Mucosa of stomach (tissue), 1 donor: ENCODE data around the gene MDN1.
"Not testable (repeated sequence)": the region's sequence is repeated elsewhere in the genome, so short reads cannot be mapped to it uniquely, and the experiment has no call there.

Experiments used
- H3K27me3 ChIP-seq: one replicate; pipeline ENCODE4 v1.7.0; 2013; ENCODE audit warnings: mild to moderate bottlenecking, low read length; ENCODE audit not compliant: control insufficient read depth, insufficient read depth
- H3K36me3 ChIP-seq: one replicate; pipeline ENCODE4 v1.7.0; 2013; ENCODE audit warnings: low read length; ENCODE audit not compliant: control insufficient read depth, insufficient read depth
- H3K4me1 ChIP-seq: one replicate; pipeline ENCODE4 v1.7.0; 2013; ENCODE audit warnings: mild to moderate bottlenecking, low read length; ENCODE audit not compliant: control insufficient read depth, insufficient read depth
- H3K4me3 ChIP-seq: one replicate; pipeline ENCODE4 v1.7.0; 2013; ENCODE audit warnings: low read length
- H3K9ac ChIP-seq: one replicate; pipeline ENCODE4 v1.7.0; 2013; ENCODE audit warnings: mild to moderate bottlenecking, low read length, moderate library complexity
- H3K9me3 ChIP-seq: one replicate; pipeline ENCODE4 v1.7.0; 2013; ENCODE audit warnings: mild to moderate bottlenecking, low read length, moderate library complexity; ENCODE audit not compliant: control insufficient read depth
- donor health status: Pancreatic carcinoma.

Gene MDN1

DNA sequence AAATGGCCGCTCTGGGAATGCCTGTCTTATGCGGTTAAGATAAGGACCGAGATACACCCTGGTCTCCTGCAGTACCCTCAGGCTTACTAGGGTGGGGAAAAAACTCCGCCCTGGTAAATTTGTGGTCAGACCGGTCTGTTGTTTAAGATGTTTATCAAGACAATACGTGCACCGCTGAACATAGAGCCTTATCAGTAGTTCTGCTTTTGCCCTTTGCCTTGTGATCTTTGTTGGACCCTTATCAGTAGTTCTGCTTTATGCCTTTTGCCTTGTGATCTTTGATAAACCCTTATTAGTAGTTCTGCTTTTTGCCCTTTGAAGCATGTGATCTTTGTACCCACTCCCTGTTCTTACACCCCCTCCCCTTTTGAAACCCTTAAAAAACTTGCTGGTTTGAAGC is 36.3 kb downstream of the MDN1 start:
- not testable (repeated sequence) for H3K9me3 ChIP-seq, H3K4me1 ChIP-seq, H3K4me3 ChIP-seq, H3K9ac ChIP-seq, H3K36me3 ChIP-seq, H3K27me3 ChIP-seq

GRCh38 chr6:89782222-89782621 is 37.4 kb downstream of the MDN1 start:
- Histone ChIP-seq H3K36me3 (no peaks in the 10 kb centered on the region), H3K4me1 (no peaks in the 10 kb centered on the region), H3K9me3 (no peaks in the 10 kb centered on the region), H3K4me3 (no peak overlapping the region), H3K9ac (no peak overlapping the region), H3K27me3 (no peaks in the 10 kb centered on the region)

GRCh38 chr6:89781070-89782034 is 38.2 kb downstream of the MDN1 start:
- Histone ChIP-seq H3K4me3 (no peak overlapping the region), H3K4me1 (no peaks in the 10 kb centered on the region), H3K27me3 (no peaks in the 10 kb centered on the region), H3K36me3 (no peaks in the 10 kb centered on the region), H3K9ac (no peak overlapping the region), H3K9me3 (no peaks in the 10 kb centered on the region)

- Histone ChIP-seq H3K4me1 (no peaks in the 10 kb centered on the region), H3K4me3 (no peak overlapping the region), H3K9me3 (no peaks in the 10 kb centered on the region), H3K36me3 (no peaks in the 10 kb centered on the region), H3K9ac (no peak overlapping the region), H3K27me3 (no peaks in the 10 kb centered on the region)
These were observed 42.1 kb downstream of the MDN1 start for GRCh38 chr6:89777455-89777854.

DNA sequence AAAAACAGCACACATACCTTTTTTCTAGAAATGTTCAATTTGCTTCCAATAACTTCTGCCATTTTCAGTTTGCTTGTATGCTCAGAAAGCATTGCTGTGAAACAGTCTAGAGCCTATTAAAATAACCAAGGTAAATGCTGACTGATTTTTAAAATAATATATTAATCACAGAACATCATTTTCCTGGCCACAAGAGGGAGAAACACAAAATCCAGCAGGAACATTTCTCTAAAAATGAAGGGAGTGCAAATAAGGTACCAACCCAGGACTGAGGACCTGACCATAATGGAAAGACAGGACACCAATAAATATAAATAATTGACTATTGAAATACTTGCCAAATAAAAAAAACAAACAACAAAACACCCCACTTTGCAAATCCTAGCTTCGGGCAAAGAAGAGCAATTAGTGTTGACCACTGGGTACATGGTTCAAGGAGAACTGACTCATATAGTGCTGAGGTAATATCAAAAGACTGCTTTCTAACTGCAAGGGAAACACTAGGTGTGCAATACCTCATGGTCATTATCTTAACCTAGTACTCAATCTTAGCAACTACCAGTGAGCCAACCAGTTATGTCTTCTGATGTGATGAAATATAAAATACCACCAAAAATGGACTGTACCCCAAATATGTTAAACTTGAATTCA is 42.9 kb downstream of the MDN1 start:
- Histone ChIP-seq H3K36me3 (no peaks in the 10 kb centered on the region), H3K4me3 (no peak overlapping the region), H3K9me3 (no peaks in the 10 kb centered on the region), H3K27me3 (no peaks in the 10 kb centered on the region), H3K9ac (no peak overlapping the region), H3K4me1 (no peaks in the 10 kb centered on the region)

DNA sequence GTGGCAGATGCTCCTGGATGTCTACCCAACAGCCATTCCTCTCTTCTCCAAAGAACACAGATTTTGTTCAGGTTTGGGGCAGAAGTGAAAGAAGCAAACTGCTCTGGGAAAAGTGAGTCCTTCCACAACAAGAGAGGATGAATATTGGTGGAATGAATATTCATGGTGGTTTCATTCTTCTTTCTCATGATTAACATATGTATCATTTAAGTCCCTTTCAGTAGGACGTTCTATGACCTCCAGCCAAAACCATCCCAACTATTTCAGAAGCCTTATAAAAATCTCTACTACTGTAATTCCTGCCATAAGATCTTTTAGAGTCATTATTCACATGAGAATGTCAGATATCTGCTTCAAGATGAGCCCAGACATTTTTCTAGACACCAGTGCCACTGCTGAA is 44.4 kb downstream of the MDN1 start:
- Histone ChIP-seq H3K9ac (no peak overlapping the region), H3K4me1 (no peaks in the 10 kb centered on the region), H3K36me3 (no peaks in the 10 kb centered on the region), H3K4me3 (no peak overlapping the region), H3K27me3 (no peaks in the 10 kb centered on the region), H3K9me3 (no peaks in the 10 kb centered on the region)

- H3K4me3 ChIP-seq: no peak overlapping the region
These were observed 50.0 kb downstream of the MDN1 start for GRCh38 chr6:89769572-89769971.

DNA sequence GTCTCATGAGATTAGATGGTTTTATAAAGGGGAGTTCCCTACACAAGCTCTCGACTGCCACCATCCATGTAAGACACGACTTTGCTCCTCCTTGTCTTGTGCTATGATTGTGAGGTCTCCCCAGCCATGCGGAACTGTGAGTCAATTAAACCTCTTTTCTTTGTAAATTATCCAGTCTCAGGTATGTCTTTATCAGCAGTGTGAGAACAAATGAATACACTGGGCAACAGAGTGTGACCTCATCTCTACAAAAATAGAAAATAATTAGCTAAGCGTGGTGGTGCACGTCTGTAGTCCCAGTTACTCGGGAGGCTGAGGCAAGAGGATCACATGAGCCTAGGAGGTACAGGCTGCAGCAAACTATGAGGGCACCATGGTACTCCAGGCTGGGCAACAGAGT is 51.3 kb downstream of the MDN1 start:
- Histone ChIP-seq H3K4me3 (no peak overlapping the region), H3K27me3 (no peaks in the 10 kb centered on the region), H3K4me1 (no peaks in the 10 kb centered on the region), H3K9me3 (no peaks in the 10 kb centered on the region), H3K36me3 (no peaks in the 10 kb centered on the region), H3K9ac (no peak overlapping the region)

More at GRCh38 chr6:89769572-89769971, 50.0 kb downstream of the MDN1 start:
- Histone ChIP-seq H3K4me1 (no peaks in the 10 kb centered on the region), H3K9ac (no peak overlapping the region), H3K9me3 (no peaks in the 10 kb centered on the region), H3K36me3 (no peaks in the 10 kb centered on the region), H3K27me3 (no peaks in the 10 kb centered on the region)

DNA sequence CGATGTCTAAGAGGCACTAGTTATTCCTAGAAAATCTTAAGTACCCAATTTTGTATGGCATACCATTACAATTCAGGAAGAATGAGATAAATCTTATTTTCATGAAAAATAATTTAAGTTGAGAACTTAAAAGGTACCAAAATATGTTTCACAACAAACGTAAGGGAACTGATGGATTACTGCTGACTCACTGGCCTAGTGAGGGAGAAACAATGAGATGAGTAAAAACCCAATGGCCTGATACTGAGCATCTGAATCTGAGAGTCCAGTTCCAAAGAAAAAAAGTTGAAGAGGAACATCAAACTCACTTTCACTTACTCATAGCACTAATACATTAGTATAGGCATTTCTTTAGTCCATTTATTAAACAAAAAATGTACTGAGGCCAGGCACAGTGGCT is 56.0 kb downstream of the MDN1 start:
- Histone ChIP-seq H3K9ac (no peak overlapping the region), H3K4me1 (no peaks in the 10 kb centered on the region), H3K36me3 (no peaks in the 10 kb centered on the region), H3K27me3 (no peaks in the 10 kb centered on the region), H3K4me3 (no peak overlapping the region), H3K9me3 (no peaks in the 10 kb centered on the region)

DNA sequence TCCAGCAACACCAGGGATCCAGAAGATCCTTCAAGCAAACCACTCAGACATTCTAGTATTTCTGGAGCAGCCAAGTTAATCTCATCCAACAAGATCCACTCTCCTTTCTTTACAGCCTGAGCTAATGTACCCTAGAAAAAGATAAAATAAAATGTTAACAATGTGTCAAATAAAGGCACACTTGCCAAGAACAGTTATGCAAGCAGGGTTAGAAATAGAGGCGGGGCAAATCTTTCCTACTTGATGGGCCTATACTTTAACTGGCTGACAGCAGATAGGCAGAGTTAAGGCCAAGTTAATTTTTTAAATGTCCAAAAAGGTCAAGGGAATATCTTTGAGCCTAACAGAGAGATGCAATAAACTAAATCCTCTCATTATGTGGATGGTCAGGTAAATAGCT is 60.8 kb downstream of the MDN1 start:
- no peak overlapping the region for H3K4me3 ChIP-seq
- H3K36me3 ChIP-seq: no peaks in the 10 kb centered on the region
- no peaks in the 10 kb centered on the region for H3K9me3 ChIP-seq

GRCh38 chr6:89750338-89750737 is 69.3 kb downstream of the MDN1 start:
- Histone ChIP-seq H3K9me3 (no peaks in the 10 kb centered on the region), H3K4me1 (no peaks in the 10 kb centered on the region), H3K9ac (no peak overlapping the region), H3K27me3 (no peaks in the 10 kb centered on the region), H3K4me3 (no peak overlapping the region), H3K36me3 (peaks cover 5% of the 10 kb centered on the region)

More for the DNA sequence above, 60.8 kb downstream of the MDN1 start:
- Histone ChIP-seq H3K4me1 (no peaks in the 10 kb centered on the region), H3K9ac (no peak overlapping the region), H3K27me3 (no peaks in the 10 kb centered on the region)

GRCh38 chr6:89749918-89750317 is 69.7 kb downstream of the MDN1 start:
- H3K9me3 ChIP-seq: no peaks in the 10 kb centered on the region
- H3K4me1 ChIP-seq: no peaks in the 10 kb centered on the region
- no peaks in the 10 kb centered on the region for H3K27me3 ChIP-seq
- no peak overlapping the region for H3K4me3 ChIP-seq
- no peak overlapping the region for H3K9ac ChIP-seq
- peaks cover 5% of the 10 kb centered on the region for H3K36me3 ChIP-seq
